Stimulated activated CD4-positive, alpha-beta T cell treated with anti-CD3 and anti-CD28 coated beads, Interleukin-12 subunit alpha, Interleukin-12 subunit beta, amount 100 ng/mL, for 48 hours (primary cell): ENCODE measurements around the gene PRKACB.

Source experiments
- DNase-seq, 3 donors: peaks; one replicate each; pipeline ENCODE4 v3.0.0-alpha.2; 2020; ENCODE audit warnings: low read depth in 2 of 3, low spot score in 1 of 3

Gene PRKACB

GRCh38 chr1:84155517-84155916, 11.4 kb downstream of the PRKACB start:
- no peak for DNase-seq

GRCh38 chr1:84156210-84156621, 12.1 kb downstream of the PRKACB start:
- no peak for DNase-seq

- no peak for DNase-seq
Observed at GRCh38 chr1:84159533-84160240, 15.6 kb downstream of the PRKACB start.

DNA sequence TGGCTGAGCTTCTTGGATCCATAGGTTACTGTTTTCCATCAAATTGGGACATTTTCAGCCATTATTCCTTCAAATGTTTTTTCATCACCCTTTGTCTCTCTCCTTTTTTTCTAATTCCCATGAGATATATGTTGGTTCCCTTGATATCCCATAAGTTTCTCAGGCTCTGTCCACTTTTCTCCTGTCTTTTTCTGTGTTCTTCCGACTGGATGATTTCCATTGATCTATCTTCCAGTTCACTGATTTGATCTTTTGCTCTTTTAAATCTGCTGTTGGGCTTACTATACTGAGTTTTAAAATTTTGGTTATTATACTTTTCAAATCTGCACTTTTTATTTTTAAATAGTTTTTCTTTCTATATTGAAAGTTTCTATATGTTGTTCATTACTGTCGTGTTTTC, 18.2 kb downstream of the PRKACB start:
- DNase-seq = no peak

GRCh38 chr1:84163123-84163931, 19.3 kb downstream of the PRKACB start:
- DNase-seq = no peak

DNA sequence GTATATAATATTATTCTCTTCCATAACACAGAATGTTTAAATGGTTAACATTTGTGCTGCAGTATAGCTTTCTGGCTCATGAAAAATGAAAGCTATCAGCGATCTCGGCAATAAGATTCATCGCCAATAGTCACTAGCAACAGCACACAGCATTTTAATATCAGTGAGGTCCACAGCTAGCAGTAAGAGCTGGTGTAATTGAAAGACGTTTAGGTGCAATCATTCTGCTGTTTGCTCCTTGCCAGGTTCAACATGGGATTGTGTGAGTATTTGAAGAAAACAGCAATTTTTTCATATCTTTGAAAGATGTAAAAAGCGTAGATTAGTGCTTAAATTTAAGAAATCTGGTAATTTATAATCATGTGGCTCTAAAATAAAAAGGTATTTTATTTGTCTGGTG, 20.1 kb downstream of the PRKACB start:
- no peak for DNase-seq

DNA sequence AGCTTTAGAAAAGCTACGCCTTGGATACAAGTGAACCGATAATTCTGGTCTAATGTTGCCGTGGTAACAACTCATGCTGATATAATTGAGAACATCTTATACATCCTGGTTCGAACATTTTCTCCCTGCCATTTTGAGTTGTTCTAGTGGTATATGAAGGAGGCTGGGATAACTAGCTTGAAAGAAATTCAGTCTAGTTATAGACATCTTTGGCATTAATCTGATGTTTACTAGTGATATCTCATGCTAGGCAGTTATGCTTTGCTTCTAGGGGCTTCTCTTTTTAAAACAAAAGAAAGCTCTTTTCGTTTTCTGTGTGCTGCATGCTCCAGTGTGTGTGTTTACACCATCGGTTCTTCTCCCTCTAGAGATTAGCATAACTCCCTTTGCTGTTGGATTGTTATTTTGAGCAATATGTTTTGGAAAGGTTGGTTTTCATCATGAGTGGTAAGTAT, 20.5 kb downstream of the PRKACB start:
- no peak for DNase-seq

- no peak for DNase-seq
Observed at GRCh38 chr1:84165601-84166000, 21.5 kb downstream of the PRKACB start.

DNA sequence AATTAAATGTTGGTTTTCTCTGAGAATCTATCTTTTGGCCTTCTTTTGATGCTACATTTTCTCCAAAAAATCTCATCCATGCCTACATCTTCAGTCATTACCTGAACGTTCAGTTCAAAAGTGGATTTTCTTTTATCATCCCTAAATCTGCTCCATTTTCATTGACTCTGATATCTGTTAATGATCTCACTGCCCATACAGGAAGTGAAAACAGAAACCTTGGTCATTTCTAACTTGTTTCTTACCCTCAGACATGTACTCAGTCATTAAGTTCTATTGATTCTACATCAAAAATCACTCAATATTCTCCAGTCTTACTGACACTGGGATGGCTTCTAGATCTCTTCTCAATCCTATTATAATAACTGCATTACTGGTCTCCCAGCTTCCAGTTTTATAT, 22.7 kb downstream of the PRKACB start:
- no peak for DNase-seq

DNA sequence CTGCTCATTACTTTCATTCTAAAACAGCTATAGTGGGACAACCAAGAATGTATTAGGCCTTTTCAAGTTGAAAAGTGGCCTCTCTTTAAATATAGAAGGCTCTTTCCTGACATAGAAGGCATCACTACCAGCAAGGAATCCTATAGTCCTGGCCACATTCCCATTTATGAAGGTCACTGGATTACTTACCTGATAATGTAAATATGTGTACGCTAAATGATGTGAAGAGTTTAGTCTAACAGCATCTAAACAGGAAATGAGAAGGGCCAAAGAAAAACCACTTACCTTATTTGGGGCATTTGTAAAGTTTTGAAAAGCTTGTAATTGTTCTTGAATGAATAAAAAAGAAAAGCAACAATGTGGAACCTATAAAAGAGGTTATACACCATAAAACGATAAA, 24.7 kb downstream of the PRKACB start:
- DNase-seq = no peak

GRCh38 chr1:84170171-84170570, 26.1 kb downstream of the PRKACB start:
- no peak for DNase-seq

DNA sequence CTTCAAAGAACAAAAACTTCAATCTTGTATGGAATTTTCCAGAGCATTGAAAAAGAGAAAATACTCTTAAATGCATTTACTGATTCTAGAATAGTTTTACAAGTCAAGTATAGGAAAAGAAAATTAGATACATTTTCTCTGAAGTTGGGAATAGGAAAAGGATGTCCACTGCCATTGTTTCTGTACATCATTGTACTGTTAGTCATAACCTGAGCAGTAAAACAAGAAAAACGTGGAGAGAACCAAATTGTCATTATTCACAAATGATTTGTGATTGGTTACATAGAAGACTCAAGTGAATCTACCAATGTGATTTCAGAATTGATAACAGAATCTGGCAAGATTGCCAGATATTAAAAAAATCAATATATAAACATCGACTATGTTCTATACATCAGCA, 27.4 kb downstream of the PRKACB start:
- DNase-seq = no peak

DNA sequence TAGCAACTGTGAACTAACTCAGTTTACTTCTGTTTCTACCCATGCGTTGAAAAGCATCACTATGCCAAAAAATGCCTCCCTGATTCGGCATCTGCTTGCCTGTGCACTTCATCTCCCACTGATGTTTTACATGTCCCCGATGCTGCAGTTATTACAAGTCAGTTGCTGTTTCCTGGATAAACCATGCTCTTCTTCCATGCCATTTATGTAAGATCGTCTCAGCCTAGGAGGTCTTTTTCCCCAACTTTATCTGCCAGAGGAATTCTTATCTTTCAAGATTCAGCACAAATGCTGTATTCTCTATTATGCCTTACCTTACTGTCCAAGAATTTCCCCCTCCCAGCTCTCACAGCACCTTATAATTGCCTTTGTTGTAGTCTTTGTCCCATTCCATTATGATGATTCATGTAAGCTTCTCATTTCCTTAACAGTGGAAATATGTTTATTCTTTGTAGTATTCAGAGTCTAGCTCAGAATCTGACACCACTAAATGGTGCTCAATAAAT, 30.0 kb downstream of the PRKACB start:
- no peak for DNase-seq

GRCh38 chr1:84181350-84182005, 37.4 kb downstream of the PRKACB start:
- no peak for DNase-seq

GRCh38 chr1:84190455-84190854, 46.4 kb downstream of the PRKACB start:
- no peak for DNase-seq

GRCh38 chr1:84192681-84193080, 48.6 kb downstream of the PRKACB start:
- no peak for DNase-seq

DNA sequence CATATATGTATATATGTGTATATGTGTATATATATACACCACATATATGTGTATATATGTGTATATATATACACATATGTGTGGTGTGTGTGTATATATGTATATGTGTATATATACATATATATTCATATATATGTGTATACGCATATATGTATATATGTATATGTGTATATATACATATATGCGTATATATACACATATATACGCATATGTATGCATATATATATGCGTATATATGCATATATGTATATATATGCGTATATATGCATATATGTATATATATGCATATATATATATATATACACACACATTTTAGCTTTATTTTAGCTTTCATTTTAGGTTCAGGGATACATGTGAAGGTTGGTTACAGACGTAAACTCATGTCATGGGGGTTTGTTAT, 54.8 kb downstream of the PRKACB start:
- DNase-seq = no peak

DNA sequence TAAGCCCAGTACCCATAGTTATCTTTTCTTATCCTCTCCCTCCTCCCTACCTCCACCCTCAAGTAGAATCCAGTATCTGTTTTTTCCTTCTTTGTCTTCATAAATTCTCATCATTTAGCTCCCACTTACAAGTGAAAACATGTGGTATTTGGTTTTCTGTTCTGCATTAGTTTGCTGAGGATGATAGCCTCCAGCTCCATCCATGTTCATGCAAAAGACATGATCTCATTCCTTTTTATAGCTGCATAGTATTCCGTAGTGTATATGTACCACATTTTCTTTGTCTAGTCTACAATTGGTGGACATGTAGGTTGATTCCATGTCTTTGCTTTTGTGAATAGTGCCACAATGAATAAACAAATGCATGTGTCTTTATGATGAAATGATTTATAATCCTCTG, 55.2 kb downstream of the PRKACB start:
- DNase-seq = no peak

GRCh38 chr1:84202126-84202525, 58.1 kb downstream of the PRKACB start:
- DNase-seq = no peak

- DNase-seq = no peak
Observed at GRCh38 chr1:84206375-84206774, 62.3 kb downstream of the PRKACB start.

DNA sequence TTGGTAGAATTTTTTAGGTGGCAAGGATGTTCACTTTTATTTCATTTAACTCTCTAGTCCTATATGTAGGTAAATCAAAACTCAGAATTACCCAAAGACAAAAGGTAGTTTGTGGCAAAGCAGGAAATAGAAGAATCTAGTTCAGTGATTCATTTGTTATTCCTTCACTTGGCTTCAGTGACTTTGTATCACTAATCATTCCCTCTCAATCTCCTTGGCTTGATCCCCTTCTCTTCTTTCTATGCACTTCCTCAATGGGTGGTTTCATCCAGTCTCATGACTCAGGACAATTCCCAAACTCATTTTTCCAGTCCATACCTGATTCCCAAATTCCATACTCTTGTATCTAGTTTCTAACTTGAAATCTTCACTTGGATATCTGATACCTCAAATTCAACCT, 64.9 kb downstream of the PRKACB start:
- no peak for DNase-seq
